Esophagus squamous epithelium (tissue), 4 donors: Measurements from ENCODE around the gene COL4A6.

Experiments used
- POLR2A ChIP-seq, 4 donors: fragments of 450-650 bp; IDR thresholded peaks; one replicate each; pipeline ENCODE4 v1.6.1; 2017; ENCODE audit warnings: antibody characterized with exemption in 4 of 4, mild to moderate bottlenecking in 4 of 4, moderate library complexity in 3 of 4
- TF ChIP-seq, protein P1 (sequence below), 6 experiments: fragments of 450-650 bp in 4 of 6; fragments of 200-600 bp in 2 of 6; sonication (generic) in 2 of 6; IDR thresholded peaks; one replicate each; pipeline ENCODE4 v1.5.1; 2016 to 2019; ENCODE audit warnings: antibody characterized with exemption in 6 of 6, mild to moderate bottlenecking in 4 of 6, moderate library complexity in 4 of 6

DNA sequence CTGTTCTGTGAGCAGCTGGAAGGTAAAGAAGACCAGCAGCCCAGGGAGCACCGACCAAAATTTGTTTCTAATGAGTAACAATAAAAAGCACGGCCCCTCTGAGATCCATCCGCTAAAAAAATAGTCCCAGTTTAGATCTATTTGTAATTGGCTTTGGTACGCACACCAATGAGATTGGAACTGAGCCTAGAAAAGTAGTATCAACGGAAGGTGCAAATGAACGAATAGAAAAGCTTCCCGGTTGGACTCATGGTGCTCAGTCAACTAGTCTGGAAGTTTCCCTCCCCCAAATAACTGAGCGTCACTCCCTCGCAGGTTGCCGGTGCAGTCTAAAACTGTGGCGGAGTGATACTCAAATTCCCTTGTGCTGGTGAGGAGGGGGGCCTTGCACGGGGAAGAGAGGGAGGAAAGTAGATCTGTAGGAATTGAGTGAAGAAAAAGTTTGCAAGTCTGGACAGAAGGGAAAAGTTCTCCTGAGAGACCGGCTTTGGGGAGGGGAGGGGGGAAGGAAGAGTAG lies 1.3 kb upstream of the COL4A6 start, which contains the start of gene COL4A5:
- TF ChIP-seq, protein P1, sequence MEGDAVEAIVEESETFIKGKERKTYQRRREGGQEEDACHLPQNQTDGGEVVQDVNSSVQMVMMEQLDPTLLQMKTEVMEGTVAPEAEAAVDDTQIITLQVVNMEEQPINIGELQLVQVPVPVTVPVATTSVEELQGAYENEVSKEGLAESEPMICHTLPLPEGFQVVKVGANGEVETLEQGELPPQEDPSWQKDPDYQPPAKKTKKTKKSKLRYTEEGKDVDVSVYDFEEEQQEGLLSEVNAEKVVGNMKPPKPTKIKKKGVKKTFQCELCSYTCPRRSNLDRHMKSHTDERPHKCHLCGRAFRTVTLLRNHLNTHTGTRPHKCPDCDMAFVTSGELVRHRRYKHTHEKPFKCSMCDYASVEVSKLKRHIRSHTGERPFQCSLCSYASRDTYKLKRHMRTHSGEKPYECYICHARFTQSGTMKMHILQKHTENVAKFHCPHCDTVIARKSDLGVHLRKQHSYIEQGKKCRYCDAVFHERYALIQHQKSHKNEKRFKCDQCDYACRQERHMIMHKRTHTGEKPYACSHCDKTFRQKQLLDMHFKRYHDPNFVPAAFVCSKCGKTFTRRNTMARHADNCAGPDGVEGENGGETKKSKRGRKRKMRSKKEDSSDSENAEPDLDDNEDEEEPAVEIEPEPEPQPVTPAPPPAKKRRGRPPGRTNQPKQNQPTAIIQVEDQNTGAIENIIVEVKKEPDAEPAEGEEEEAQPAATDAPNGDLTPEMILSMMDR (IDR thresholded peaks at IDR 0.05) = no peak
- no peak for TF ChIP-seq POLR2A (IDR thresholded peaks at IDR 0.05)
